Suprapubic skin (tissue), 3 donors: ENCODE data around the gene GAB3.

ENCODE experiments used
- CTCF ChIP-seq, 2 donors: fragments of 200-600 bp in 1 of 2; fragments of 450-650 bp in 1 of 2; sonication (generic) in 1 of 2; IDR thresholded peaks; one replicate each; pipeline ENCODE4 v1.5.1; 2016 to 2019; ENCODE audit warnings: antibody characterized with exemption in 2 of 2, mild to moderate bottlenecking in 1 of 2, moderate library complexity in 1 of 2
- POLR2AphosphoS5 ChIP-seq, 3 donors: sonication (generic); formaldehyde crosslinking; IDR thresholded peaks; one replicate each; pipeline ENCODE4 v1.6.1; 2017; ENCODE audit warnings: antibody characterized with exemption in 3 of 3

GRCh38 chrX:154696676-154697045, 54.2 kb downstream of the GAB3 start:
- TF ChIP-seq CTCF (IDR thresholded peaks at IDR 0.05) (no peak), POLR2AphosphoS5 (IDR thresholded peaks at IDR 0.05) (no peak)
